Gastrocnemius medialis (tissue), 4 donors: ENCODE results near the gene IDH2. TPM values are rescaled to one million over a fixed set of nuclear protein-coding genes. Genes with fewer than 3 reads are reported as not detected.

ENCODE experiments used
- ATAC-seq, 2 donors: fragments of 150-250 bp; one replicate each; pipeline ENCODE4 v1.9.1; 2016
- DNase-seq, 2 donors: peaks; one replicate each; pipeline ENCODE4 v3.0.0-alpha.2; 2019
- H3K27ac ChIP-seq, 4 donors: fragments of 200-600 bp; sonication (generic); 1 replicate in 1 of 4; 2 replicates in 3 of 4; pipeline ENCODE4 v1.5.1; 2016 to 2018; ENCODE audit warnings: mild to moderate bottlenecking in 2 of 4, moderate library complexity in 1 of 4
- H3K27me3 ChIP-seq, 3 donors: fragments of 200-600 bp; sonication (generic) in 2 of 3; 1 replicate in 1 of 3; 2 replicates in 2 of 3; pipeline versions ENCODE4 v1.5.1 to v1.6.0; 2016 to 2019; ENCODE audit warnings: mild to moderate bottlenecking in 1 of 3, moderate library complexity in 1 of 3
- H3K36me3 ChIP-seq, 2 donors: fragments of 200-600 bp; sonication (generic) in 1 of 2; one replicate each; pipeline ENCODE4 v1.5.1; 2017 to 2018
- H3K4me1 ChIP-seq, 2 donors: fragments of 200-600 bp; sonication (generic) in 1 of 2; one replicate each; pipeline ENCODE4 v1.5.1; 2016 to 2017; ENCODE audit warnings: mild to moderate bottlenecking in 2 of 2
- H3K4me3 ChIP-seq, 4 donors: fragments of 200-600 bp; sonication (generic) in 3 of 4; 1 replicate in 1 of 4; 2 replicates in 3 of 4; pipeline ENCODE4 v1.5.1; 2016 to 2019; ENCODE audit warnings: mild to moderate bottlenecking in 2 of 4
- H3K9me3 ChIP-seq, 3 donors: fragments of 200-600 bp; sonication (generic) in 2 of 3; 1 replicate in 1 of 3; 2 replicates in 2 of 3; pipeline ENCODE4 v1.5.1; 2016 to 2019
- CTCF ChIP-seq, 5 experiments: fragments of 450-650 bp in 3 of 5; fragments of 200-600 bp in 2 of 5; sonication (generic) in 2 of 5; IDR thresholded peaks in 4 of 5; conservative IDR thresholded peaks in 1 of 5; 1 replicate in 4 of 5; 2 replicates in 1 of 5; pipeline ENCODE4 v1.5.1; 2016 to 2019; ENCODE audit warnings: antibody characterized with exemption in 5 of 5, mild to moderate bottlenecking in 3 of 5, moderate library complexity in 3 of 5
- POLR2A ChIP-seq, 2 donors: fragments of 450-650 bp; IDR thresholded peaks; one replicate each; pipeline ENCODE4 v1.6.1; 2017; ENCODE audit warnings: antibody characterized with exemption in 2 of 2, mild to moderate bottlenecking in 2 of 2, moderate library complexity in 2 of 2
- in situ Hi-C, 4 donors: fragments of 200-750 bp; cut with MboI; loops; one replicate each; pipeline versions ENCODE4 v1.15.0 to v1.8.0; 2017; ENCODE audit warnings: low sequenced_read_pairs in 4 of 4
- intact Hi-C: fragments of 100-400 bp; cut with DNase I; formaldehyde crosslinking; loops from one replicate; pipeline ENCODE4 v1.15.1; 2023; ENCODE audit warnings: low total_unique reads
- total RNA-seq, 4 donors: library from RNA; depleted of rRNA; stranded (reverse); fragments of >200 nt; gene quantifications; one replicate each; pipeline versions ENCODE4 v1.1.0 to v1.2.3, GENCODE V29; 2016

Gene IDH2
- total RNA-seq, 4 donors from 2014 or later = 349 to 547 (median 423) TPM

- in situ Hi-C loops (no loop called here), intact Hi-C loops (no loop called here)
- no peaks in the 10 kb centered on the region for H3K27me3 ChIP-seq
- TF ChIP-seq POLR2A (IDR thresholded peaks at IDR 0.05) (no peak), CTCF (IDR thresholded peaks at IDR 0.05 in 4 of 5, conservative IDR thresholded peaks at IDR 0.05 in 1 of 5) (no peak)
- ATAC-seq (no peak), DNase-seq (no peak)
- no peak overlapping the region for H3K4me3 ChIP-seq
- H3K27ac ChIP-seq = no peak overlapping the region
- H3K4me1 ChIP-seq = peaks cover 41 to 44% of the 10 kb centered on the region in 2 donors
- no peaks in the 10 kb centered on the region for H3K36me3 ChIP-seq
- H3K9me3 ChIP-seq = no peaks in the 10 kb centered on the region
These were observed 64.8 kb downstream of the IDH2 start for GRCh38 chr15:90037511-90037860.

GRCh38 chr15:90036806-90037510 lies 65.3 kb downstream of the IDH2 start:
- intact Hi-C loops = no loop called here
- no peaks in the 10 kb centered on the region for H3K9me3 ChIP-seq
- DNase-seq = peak in 1 of 2 donors; percentile 8
- peaks cover 41 to 47% of the 10 kb centered on the region in 2 donors for H3K4me1 ChIP-seq
- H3K36me3 ChIP-seq = no peaks in the 10 kb centered on the region
- no peak for ATAC-seq
- H3K4me3 ChIP-seq = no peak overlapping the region
- TF ChIP-seq POLR2A (IDR thresholded peaks at IDR 0.05) (no peak), CTCF (IDR thresholded peaks at IDR 0.05 in 4 of 5, conservative IDR thresholded peaks at IDR 0.05 in 1 of 5) (no peak)
- H3K27ac ChIP-seq = peak overlapping the region in 1 of 4 donors; percentile 13
- in situ Hi-C loops = no loop called here
- H3K27me3 ChIP-seq = no peaks in the 10 kb centered on the region

GRCh38 chr15:90036343-90036742 lies 65.9 kb downstream of the IDH2 start:
- ATAC-seq = no peak
- Histone ChIP-seq H3K36me3 (no peaks in the 10 kb centered on the region), H3K4me3 (no peak overlapping the region), H3K27me3 (no peaks in the 10 kb centered on the region), H3K4me1 (peaks cover 45 to 51% of the 10 kb centered on the region in 2 donors), H3K27ac (peak overlapping the region in 1 of 4 donors; percentile 13), H3K9me3 (no peaks in the 10 kb centered on the region)
- TF ChIP-seq CTCF (IDR thresholded peaks at IDR 0.05 in 4 of 5, conservative IDR thresholded peaks at IDR 0.05 in 1 of 5) (no peak), POLR2A (IDR thresholded peaks at IDR 0.05) (no peak)
- intact Hi-C loops (no loop called here), in situ Hi-C loops (no loop called here)
- peak in 1 of 2 donors; percentile 7 for DNase-seq

- no peak for ATAC-seq
- peak overlapping the region in 3 of 4 donors; percentile 31 to 62 (median 45) for H3K27ac ChIP-seq
- DNase-seq = peak; percentile 23 to 30
These were observed 66.4 kb downstream of the IDH2 start for GRCh38 chr15:90035840-90036230.

More at GRCh38 chr15:90035840-90036230, 66.4 kb downstream of the IDH2 start:
- Histone ChIP-seq H3K36me3 (no peaks in the 10 kb centered on the region), H3K27me3 (no peaks in the 10 kb centered on the region), H3K9me3 (no peaks in the 10 kb centered on the region), H3K4me3 (no peak overlapping the region), H3K4me1 (peaks cover 50 to 56% of the 10 kb centered on the region in 2 donors)
- TF ChIP-seq CTCF (IDR thresholded peaks at IDR 0.05 in 4 of 5, conservative IDR thresholded peaks at IDR 0.05 in 1 of 5) (no peak), POLR2A (IDR thresholded peaks at IDR 0.05) (no peak)
- in situ Hi-C loops (no loop called here), intact Hi-C loops (no loop called here)
